ENCODE measurements around the gene UTP14C.

GRCh38 chr13:51981355-51981754, 43.1 kb upstream of the UTP14C start:
- TF ChIP-seq POLR2AphosphoS5 (IDR thresholded peaks at IDR 0.05; ENCODE audit: borderline replicate concordance, low read depth, low read length) = no peak
- no peak for TF ChIP-seq EZH2 (IDR thresholded peaks at IDR 0.05)
- no peak for TF ChIP-seq FOXP2 (optimal IDR thresholded peaks at IDR 0.05; ENCODE audit: control extremely low read depth, extremely low read length, insufficient read depth)

Data from SK-N-MC (cell line).